Vagina (tissue), 2 donors: Measurements from ENCODE around the gene LENG8.

Source experiments
- CTCF ChIP-seq, 3 experiments: fragments of 450-650 bp in 2 of 3; fragments of 200-600 bp in 1 of 3; sonication (generic) in 1 of 3; IDR thresholded peaks; one replicate each; pipeline ENCODE4 v1.5.1; 2017 to 2019; ENCODE audit warnings: antibody characterized with exemption in 3 of 3, mild to moderate bottlenecking in 2 of 3, moderate library complexity in 2 of 3
- POLR2A ChIP-seq, 2 donors: fragments of 450-650 bp; IDR thresholded peaks; one replicate each; pipeline ENCODE4 v1.6.1; 2017; ENCODE audit warnings: antibody characterized with exemption in 2 of 2, mild to moderate bottlenecking in 2 of 2, moderate library complexity in 2 of 2
- POLR2AphosphoS5 ChIP-seq, 2 donors: sonication (generic); formaldehyde crosslinking; IDR thresholded peaks; one replicate each; pipeline ENCODE4 v1.9.0; 2017; ENCODE audit warnings: antibody characterized with exemption in 2 of 2, mild to moderate bottlenecking in 2 of 2, low read depth in 1 of 2; ENCODE audit not compliant: insufficient read depth in 1 of 2

DNA sequence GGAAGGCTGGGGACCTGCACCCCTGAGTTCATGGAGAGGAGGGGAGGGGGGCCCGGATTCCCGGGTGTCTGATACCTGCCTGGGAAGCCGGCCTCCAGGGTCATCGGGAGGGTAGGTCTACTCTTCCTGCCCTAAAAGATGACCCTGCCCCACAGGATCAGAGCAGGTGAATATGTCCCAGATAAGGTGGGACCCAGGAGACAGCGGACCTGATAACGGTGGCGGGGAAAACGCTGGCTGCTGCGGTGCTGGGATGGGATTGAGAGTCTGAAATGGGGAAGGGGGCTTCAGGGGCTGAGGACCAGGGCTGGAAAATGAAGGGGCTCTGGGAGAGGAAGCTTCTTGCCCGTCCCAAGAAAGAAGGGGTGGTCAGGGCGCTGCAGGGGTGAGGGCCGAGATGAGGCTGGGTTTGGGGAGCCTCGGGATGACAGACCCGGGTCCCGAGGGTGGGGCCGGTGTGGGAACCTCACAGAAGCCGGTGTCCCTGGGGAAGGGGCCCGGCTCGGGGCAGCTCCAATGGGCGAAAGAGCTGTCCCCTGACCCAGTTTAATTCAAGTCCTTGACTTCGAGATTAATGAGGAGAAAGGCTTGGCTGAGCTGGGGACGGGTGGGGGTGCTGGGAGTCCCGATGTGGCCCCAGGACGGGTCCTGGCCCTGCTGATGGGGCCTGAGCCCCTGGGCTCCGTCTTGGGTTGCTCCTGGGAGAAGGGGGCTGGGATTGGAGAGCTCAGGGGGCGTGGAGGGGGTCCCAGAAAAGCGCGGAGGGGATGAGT, 32.9 kb upstream of the LENG8 start:
- TF ChIP-seq CTCF (IDR thresholded peaks at IDR 0.05): no peak
- no peak for TF ChIP-seq POLR2AphosphoS5 (IDR thresholded peaks at IDR 0.05; ENCODE audit: insufficient read depth in 1 of 2, low read depth in 1 of 2)
- TF ChIP-seq POLR2A (IDR thresholded peaks at IDR 0.05): no peak
